PC-3 (cell line): ENCODE data around the gene CXCR4. TPM values are rescaled to one million over a fixed set of nuclear protein-coding genes. Genes with fewer than 3 reads are reported as not detected.

Experiments used
- ATAC-seq: fragments of 200-7000 bp; cut with Tn5 transposase; 2 replicates; pipeline ENCODE4 v1.9.1; 2020; ENCODE audit warnings: mild to moderate bottlenecking, moderate library complexity
- BruUV-seq: library from RNA; stranded (reverse); fragments of 400-500 nt; replicated peaks from 2 replicates; lab custom pipeline; 2021; lab: Mats Ljungman, UMichigan
- CTCF ChIA-PET: fragments of 300-600 bp; sonication (Branson Sonifier 250); formaldehyde crosslinking; loops from one replicate; lab custom pipeline; 2022; ENCODE audit warnings: antibody characterized with exemption; lab: Charles Lee
- POLR2A ChIA-PET: fragments of 300-600 bp; sonication (Branson Sonifier 250); formaldehyde crosslinking; loops from one replicate; lab custom pipeline; 2022; ENCODE audit warnings: antibody characterized with exemption; ENCODE audit not compliant: unreplicated experiment; lab: Charles Lee
- DNase-seq: peaks from one replicate; pipeline ENCODE4 v3.0.0-alpha.2; 2015
- H2AFZ ChIP-seq: fragments of 300-600 bp; sonication (generic); 2 replicates; pipeline ENCODE4 v1.6.0; 2016; ENCODE audit warnings: antibody characterized with exemption, low read length
- H3F3A ChIP-seq: fragments of 300-600 bp; sonication (generic); one replicate; pipeline ENCODE4 v1.6.0; 2017; ENCODE audit warnings: antibody characterized with exemption, low read length, control low read depth, mild to moderate bottlenecking; ENCODE audit not compliant: unreplicated experiment
- H3K27ac ChIP-seq: fragments of 300-600 bp; sonication (generic); 2 replicates; pipeline ENCODE4 v1.5.1; 2016; ENCODE audit warnings: mild to moderate bottlenecking, low read length
- H3K27me3 ChIP-seq: fragments of 300-600 bp; sonication (generic); 2 replicates; pipeline ENCODE4 v1.6.1; 2016; ENCODE audit warnings: low read length, mixed read lengths
- H3K36me3 ChIP-seq: fragments of 300-600 bp; sonication (generic); 2 replicates; pipeline ENCODE4 v1.6.1; 2016; ENCODE audit warnings: low read depth, mixed run types, low read length, mixed read lengths
- H3K4me1 ChIP-seq: fragments of 300-600 bp; sonication (generic); 2 replicates; pipeline ENCODE4 v1.5.1; 2016; ENCODE audit warnings: low read length; ENCODE audit not compliant: insufficient read depth
- H3K4me2 ChIP-seq: fragments of 300-600 bp; sonication (generic); 2 replicates; pipeline ENCODE4 v1.6.0; 2016; ENCODE audit warnings: low read length
- H3K4me3 ChIP-seq: fragments of 300-600 bp; sonication (generic); 2 replicates; pipeline ENCODE4 v1.5.1; 2016; ENCODE audit warnings: mild to moderate bottlenecking, low read length, mixed read lengths
- H3K79me2 ChIP-seq: fragments of 300-600 bp; sonication (generic); 2 replicates; pipeline ENCODE4 v1.6.1; 2017; ENCODE audit warnings: low read length, mixed read lengths
- H3K9ac ChIP-seq: fragments of 300-600 bp; sonication (generic); 2 replicates; pipeline ENCODE4 v1.6.0; 2016; ENCODE audit warnings: mild to moderate bottlenecking, low read length
- H3K9me2 ChIP-seq: fragments of 300-600 bp; sonication (generic); replicated peaks from 2 replicates; pipeline ENCODE4 v1.6.1; 2016; ENCODE audit warnings: mixed run types, low read length, mixed read lengths
- H3K9me3 ChIP-seq: fragments of 300-600 bp; sonication (generic); 2 replicates; pipeline ENCODE4 v1.6.1; 2016; ENCODE audit warnings: low read length, mixed read lengths
- H4K20me1 ChIP-seq: fragments of 300-600 bp; sonication (generic); 2 replicates; pipeline ENCODE4 v1.6.1; 2016; ENCODE audit warnings: low read length, mixed read lengths
- EZH2 ChIP-seq: fragments of 300-600 bp; sonication (generic); IDR thresholded peaks from one replicate; pipeline ENCODE4 v1.6.1; 2017; ENCODE audit warnings: antibody characterized with exemption, mild to moderate bottlenecking, low read length; ENCODE audit not compliant: unreplicated experiment
- EZH2phosphoT487 ChIP-seq: fragments of 300-600 bp; sonication (generic); IDR thresholded peaks from 2 replicates; pipeline ENCODE4 v1.6.1; 2018; ENCODE audit warnings: mild to moderate bottlenecking, antibody characterized with exemption, low read length, borderline replicate concordance
- intact Hi-C: fragments of 100-400 bp; cut with micrococcal nuclease; formaldehyde crosslinking; loops from 2 replicates; pipeline ENCODE4 v1.9.0; 2023
- total RNA-seq: library from RNA; depleted of rRNA; stranded (reverse); fragments of >200 nt; gene quantifications from 2 replicates; pipeline ENCODE4 v1.2.3, GENCODE V29; 2014
- TF ChIP-seq, protein P1 (sequence below): fragments of 300-600 bp; sonication (generic); conservative IDR thresholded peaks from 2 replicates; pipeline ENCODE4 v1.5.1; 2017; ENCODE audit warnings: antibody characterized with exemption, low read depth, mild to moderate bottlenecking, low read length

The CXCR4 gene
- total RNA-seq, 1 experiment from 2014 or later: 2.1 TPM

DNA sequence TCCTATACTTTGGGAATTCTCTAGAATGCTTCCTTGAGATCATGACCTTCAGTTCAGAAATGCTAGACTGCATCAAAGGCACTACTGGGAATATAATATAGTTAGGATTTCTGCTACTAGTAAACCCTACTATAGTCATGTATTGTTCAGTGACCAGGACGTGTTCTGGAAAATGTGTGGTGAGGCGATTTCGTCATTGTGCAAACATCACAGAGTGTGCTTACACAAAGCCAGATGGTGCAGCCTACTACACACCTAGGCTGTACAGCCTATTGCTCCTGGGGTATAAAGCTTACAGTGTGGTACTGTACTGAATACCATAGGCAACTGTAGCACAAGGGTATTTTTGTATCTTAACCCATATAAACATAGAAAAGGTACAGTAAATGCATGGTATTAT lies 13.0 kb downstream of the CXCR4 start:
- H3K9me3 ChIP-seq: no peaks in the 10 kb centered on the region

GRCh38 chr2:136101042-136101441 lies 16.9 kb downstream of the CXCR4 start:
- Histone ChIP-seq H3K27ac (no peak overlapping the region), H3F3A (no peaks in the 10 kb centered on the region), H3K27me3 (no peaks in the 10 kb centered on the region), H3K9ac (no peak overlapping the region), H3K4me1 (no peaks in the 10 kb centered on the region), H4K20me1 (no peaks in the 10 kb centered on the region), H2AFZ (no peak overlapping the region), H3K79me2 (no peaks in the 10 kb centered on the region), H3K9me2 (no peaks in the 10 kb centered on the region), H3K4me3 (no peak overlapping the region), H3K9me3 (no peaks in the 10 kb centered on the region), H3K36me3 (no peaks in the 10 kb centered on the region), H3K4me2 (no peak overlapping the region)
- intact Hi-C loops: no loop called here
- ATAC-seq: no peak
- CTCF ChIA-PET: no interaction called here
- TF ChIP-seq EZH2 (no peak), EZH2phosphoT487 (no peak)
- TF ChIP-seq, protein P1, sequence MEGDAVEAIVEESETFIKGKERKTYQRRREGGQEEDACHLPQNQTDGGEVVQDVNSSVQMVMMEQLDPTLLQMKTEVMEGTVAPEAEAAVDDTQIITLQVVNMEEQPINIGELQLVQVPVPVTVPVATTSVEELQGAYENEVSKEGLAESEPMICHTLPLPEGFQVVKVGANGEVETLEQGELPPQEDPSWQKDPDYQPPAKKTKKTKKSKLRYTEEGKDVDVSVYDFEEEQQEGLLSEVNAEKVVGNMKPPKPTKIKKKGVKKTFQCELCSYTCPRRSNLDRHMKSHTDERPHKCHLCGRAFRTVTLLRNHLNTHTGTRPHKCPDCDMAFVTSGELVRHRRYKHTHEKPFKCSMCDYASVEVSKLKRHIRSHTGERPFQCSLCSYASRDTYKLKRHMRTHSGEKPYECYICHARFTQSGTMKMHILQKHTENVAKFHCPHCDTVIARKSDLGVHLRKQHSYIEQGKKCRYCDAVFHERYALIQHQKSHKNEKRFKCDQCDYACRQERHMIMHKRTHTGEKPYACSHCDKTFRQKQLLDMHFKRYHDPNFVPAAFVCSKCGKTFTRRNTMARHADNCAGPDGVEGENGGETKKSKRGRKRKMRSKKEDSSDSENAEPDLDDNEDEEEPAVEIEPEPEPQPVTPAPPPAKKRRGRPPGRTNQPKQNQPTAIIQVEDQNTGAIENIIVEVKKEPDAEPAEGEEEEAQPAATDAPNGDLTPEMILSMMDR: no peak
- POLR2A ChIA-PET: no interaction called here
- DNase-seq: no peak
- BruUV-seq: no TSS peak

More for the DNA sequence above, 13.0 kb downstream of the CXCR4 start:
- intact Hi-C loops: no loop called here
- no TSS peak for BruUV-seq
- peaks cover 31% of the 10 kb centered on the region for H3K27me3 ChIP-seq
- H3K4me2 ChIP-seq: no peak overlapping the region
- ChIA-PET CTCF (no interaction called here), POLR2A (no interaction called here)
- no peak overlapping the region for H3K27ac ChIP-seq
- no peaks in the 10 kb centered on the region for H3K9me2 ChIP-seq
- H3K4me1 ChIP-seq: no peaks in the 10 kb centered on the region
- no peaks in the 10 kb centered on the region for H3F3A ChIP-seq
- H2AFZ ChIP-seq: no peak overlapping the region
- no peak overlapping the region for H3K9ac ChIP-seq
- peak; percentile 50 for DNase-seq
- TF ChIP-seq EZH2phosphoT487: no peak
- no peaks in the 10 kb centered on the region for H3K36me3 ChIP-seq
- ATAC-seq: peak; percentile 49
- H3K79me2 ChIP-seq: no peaks in the 10 kb centered on the region
- no peaks in the 10 kb centered on the region for H4K20me1 ChIP-seq
- H3K4me3 ChIP-seq: no peak overlapping the region

DNA sequence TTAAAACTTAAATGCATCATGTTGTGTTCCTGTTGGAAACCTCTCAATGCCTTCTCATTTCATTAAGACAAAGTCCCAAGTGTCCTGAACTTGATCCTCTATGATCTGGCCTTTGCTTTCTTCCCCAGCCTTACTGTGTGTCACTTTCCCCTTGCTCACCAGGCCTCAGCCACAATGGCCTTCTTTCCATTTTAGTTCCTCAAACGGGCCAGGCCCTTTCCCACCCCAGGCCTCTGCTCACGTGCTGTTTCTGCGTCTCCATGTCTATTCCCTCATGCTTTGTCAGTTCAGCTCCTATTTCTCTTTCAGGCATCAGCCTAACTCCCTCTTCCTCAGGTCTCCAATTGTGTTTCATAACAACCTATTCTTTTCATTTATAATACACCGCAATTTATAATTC lies 19.5 kb downstream of the CXCR4 start:
- ChIA-PET POLR2A (no interaction called here), CTCF (no interaction called here)
- Histone ChIP-seq H3K27ac (no peak overlapping the region), H3K9me2 (no peaks in the 10 kb centered on the region), H3K36me3 (no peaks in the 10 kb centered on the region), H3K4me3 (no peak overlapping the region), H3F3A (no peaks in the 10 kb centered on the region), H3K27me3 (no peaks in the 10 kb centered on the region), H3K4me2 (no peak overlapping the region), H3K79me2 (no peaks in the 10 kb centered on the region), H3K9ac (no peak overlapping the region), H2AFZ (no peak overlapping the region), H4K20me1 (no peaks in the 10 kb centered on the region), H3K4me1 (no peaks in the 10 kb centered on the region), H3K9me3 (no peaks in the 10 kb centered on the region)
- no peak for ATAC-seq
- intact Hi-C loops: no loop called here
- TF ChIP-seq EZH2: no peak
- TF ChIP-seq, protein P1: no peak
- TF ChIP-seq EZH2phosphoT487: no peak
- no TSS peak for BruUV-seq
- DNase-seq: no peak
